ENCODE results near the gene RP9.

- TF ChIP-seq POLR2A (IDR thresholded peaks at IDR 0.05) (no peak), CTCF (IDR thresholded peaks at IDR 0.05) (no peak), POLR2AphosphoS5 (IDR thresholded peaks at IDR 0.05) (no peak)
Measured at GRCh38 chr7:33053721-33054120, 55.5 kb downstream of the RP9 start.
